Breast epithelium (tissue), 4 donors: ENCODE measurements around the gene LSS. TPM values are rescaled to one million over a fixed set of nuclear protein-coding genes. Genes with fewer than 3 reads are reported as not detected.

Experiments
- DNase-seq, 2 donors: peaks; one replicate each; pipeline ENCODE4 v3.0.0-alpha.2; 2019; ENCODE audit warnings: low spot score in 2 of 2
- H3K27ac ChIP-seq, 2 donors: fragments of 200-600 bp; sonication (generic) in 1 of 2; one replicate each; pipeline ENCODE4 v1.5.1; 2016 to 2019; ENCODE audit warnings: mild to moderate bottlenecking in 1 of 2
- H3K27me3 ChIP-seq, 2 donors: fragments of 200-600 bp; sonication (generic) in 1 of 2; one replicate each; pipeline versions ENCODE4 v1.5.1 to v1.6.0; 2017 to 2019; ENCODE audit warnings: control low read depth in 1 of 2, mild to moderate bottlenecking in 1 of 2
- H3K36me3 ChIP-seq: fragments of 200-600 bp; one replicate; pipeline ENCODE4 v1.5.1; 2019
- H3K4me1 ChIP-seq, 2 donors: fragments of 200-600 bp; sonication (generic); one replicate each; pipeline ENCODE4 v1.5.1; 2016 to 2019; ENCODE audit warnings: control low read depth in 1 of 2
- H3K4me3 ChIP-seq, 3 donors: fragments of 200-600 bp; sonication (generic); 1 replicate in 2 of 3; 2 replicates in 1 of 3; pipeline ENCODE4 v1.5.1; 2016 to 2019; ENCODE audit warnings: mild to moderate bottlenecking in 3 of 3, moderate library complexity in 2 of 3
- H3K9me3 ChIP-seq, 2 donors: fragments of 200-600 bp; sonication (generic) in 1 of 2; one replicate each; pipeline ENCODE4 v1.5.1; 2016 to 2019; ENCODE audit warnings: control low read depth in 1 of 2
- POLR2A ChIP-seq: fragments of 450-650 bp; IDR thresholded peaks from one replicate; pipeline ENCODE4 v1.6.1; 2016; ENCODE audit warnings: antibody characterized with exemption, mild to moderate bottlenecking, moderate library complexity
- POLR2AphosphoS5 ChIP-seq, 3 donors: sonication (generic); formaldehyde crosslinking; IDR thresholded peaks; one replicate each; pipeline ENCODE4 v1.6.1; 2017; ENCODE audit warnings: antibody characterized with exemption in 3 of 3
- intact Hi-C: fragments of 100-400 bp; cut with DNase I; formaldehyde crosslinking; loops from one replicate; pipeline ENCODE4 v1.15.1; 2023; ENCODE audit warnings: low total_unique reads
- total RNA-seq, 3 donors: library from RNA; depleted of rRNA; stranded (reverse); fragments of >200 nt; gene quantifications; one replicate each; pipeline ENCODE4 v1.1.0, GENCODE V29; 2016
- TF ChIP-seq, protein P1 (sequence below), 3 donors: fragments of 450-650 bp; IDR thresholded peaks; one replicate each; pipeline ENCODE4 v1.5.1; 2016 to 2017; ENCODE audit warnings: antibody characterized with exemption in 3 of 3, mild to moderate bottlenecking in 3 of 3, moderate library complexity in 3 of 3

LSS gene
- total RNA-seq, 3 donors from 2014 or later: 41.4 to 144 (median 56.4) TPM

DNA sequence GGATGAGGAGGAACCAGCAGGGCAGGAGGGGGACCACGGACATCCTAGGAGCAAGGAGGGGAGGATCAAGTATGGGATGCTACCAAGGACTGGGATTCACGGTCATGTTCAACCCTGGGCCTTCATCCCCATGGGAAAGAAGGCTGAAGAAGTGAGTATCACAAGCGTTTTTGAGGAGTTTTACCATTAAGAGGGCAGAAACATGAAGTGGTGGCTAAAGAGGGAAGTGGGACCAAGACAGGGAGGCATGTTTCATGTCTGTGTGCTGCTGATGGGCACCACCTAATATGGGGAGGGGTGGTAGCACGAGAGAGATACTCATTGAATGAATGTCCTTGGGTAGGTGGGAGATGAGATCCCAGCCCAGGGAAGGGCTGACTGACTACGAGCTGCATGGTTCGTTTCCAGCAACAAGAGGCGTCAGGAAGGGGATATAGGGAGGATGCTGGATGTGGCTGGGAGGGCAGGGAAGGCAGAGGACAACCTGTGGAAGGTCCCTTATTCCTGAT, 11.3 kb upstream of the LSS start:
- H3K27me3 ChIP-seq: no peaks in the 10 kb centered on the region
- TF ChIP-seq, protein P1, sequence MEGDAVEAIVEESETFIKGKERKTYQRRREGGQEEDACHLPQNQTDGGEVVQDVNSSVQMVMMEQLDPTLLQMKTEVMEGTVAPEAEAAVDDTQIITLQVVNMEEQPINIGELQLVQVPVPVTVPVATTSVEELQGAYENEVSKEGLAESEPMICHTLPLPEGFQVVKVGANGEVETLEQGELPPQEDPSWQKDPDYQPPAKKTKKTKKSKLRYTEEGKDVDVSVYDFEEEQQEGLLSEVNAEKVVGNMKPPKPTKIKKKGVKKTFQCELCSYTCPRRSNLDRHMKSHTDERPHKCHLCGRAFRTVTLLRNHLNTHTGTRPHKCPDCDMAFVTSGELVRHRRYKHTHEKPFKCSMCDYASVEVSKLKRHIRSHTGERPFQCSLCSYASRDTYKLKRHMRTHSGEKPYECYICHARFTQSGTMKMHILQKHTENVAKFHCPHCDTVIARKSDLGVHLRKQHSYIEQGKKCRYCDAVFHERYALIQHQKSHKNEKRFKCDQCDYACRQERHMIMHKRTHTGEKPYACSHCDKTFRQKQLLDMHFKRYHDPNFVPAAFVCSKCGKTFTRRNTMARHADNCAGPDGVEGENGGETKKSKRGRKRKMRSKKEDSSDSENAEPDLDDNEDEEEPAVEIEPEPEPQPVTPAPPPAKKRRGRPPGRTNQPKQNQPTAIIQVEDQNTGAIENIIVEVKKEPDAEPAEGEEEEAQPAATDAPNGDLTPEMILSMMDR (IDR thresholded peaks at IDR 0.05): no peak
- TF ChIP-seq POLR2A: no peak
- no peak for TF ChIP-seq POLR2AphosphoS5 (IDR thresholded peaks at IDR 0.05)
- intact Hi-C loops: no loop called here
- peaks cover 2% of the 10 kb centered on the region for H3K36me3 ChIP-seq
- H3K4me1 ChIP-seq: no peaks in the 10 kb centered on the region
- DNase-seq: no peak
- H3K4me3 ChIP-seq: no peak overlapping the region
- no peaks in the 10 kb centered on the region for H3K9me3 ChIP-seq
- no peak overlapping the region for H3K27ac ChIP-seq

GRCh38 chr21:46237474-46237873, 8.9 kb upstream of the LSS start:
- Histone ChIP-seq H3K36me3 (no peaks in the 10 kb centered on the region), H3K9me3 (no peaks in the 10 kb centered on the region), H3K27ac (no peak overlapping the region), H3K27me3 (no peaks in the 10 kb centered on the region), H3K4me1 (no peaks in the 10 kb centered on the region), H3K4me3 (no peak overlapping the region)
- TF ChIP-seq POLR2AphosphoS5 (IDR thresholded peaks at IDR 0.05): no peak
- no peak for TF ChIP-seq POLR2A
- TF ChIP-seq, protein P1 (IDR thresholded peaks at IDR 0.05): no peak
- no peak for DNase-seq
- intact Hi-C loops: no loop called here

DNA sequence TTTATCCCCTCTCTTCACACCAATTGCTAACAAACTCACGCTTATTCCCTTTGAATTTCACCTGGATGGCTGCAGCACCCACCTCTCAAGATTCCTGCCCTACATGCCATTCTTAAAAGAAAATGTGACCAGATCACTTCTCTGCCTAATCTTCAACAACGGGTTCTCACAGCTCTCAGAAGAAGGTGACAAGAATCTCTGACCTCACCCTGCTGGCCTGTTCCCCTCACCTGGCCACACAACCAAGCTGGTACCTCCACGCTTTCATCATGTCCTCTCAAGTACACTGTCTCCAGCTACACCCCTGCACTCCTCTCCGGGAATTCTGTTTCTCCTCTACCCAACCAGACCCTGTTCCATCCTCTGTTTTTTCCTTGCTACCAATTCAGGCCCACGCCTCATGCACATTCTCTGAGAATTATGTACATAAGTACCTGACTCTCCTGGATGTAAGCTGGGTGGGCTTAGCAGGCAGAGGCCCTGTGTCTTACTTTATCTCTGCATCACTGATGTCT, 5.9 kb upstream of the LSS start:
- no peaks in the 10 kb centered on the region for H3K27me3 ChIP-seq
- TF ChIP-seq POLR2AphosphoS5 (IDR thresholded peaks at IDR 0.05) (no peak), POLR2A (no peak)
- TF ChIP-seq, protein P1 (IDR thresholded peaks at IDR 0.05): no peak
- no peak overlapping the region for H3K4me3 ChIP-seq
- no peak for DNase-seq
- intact Hi-C loops: no loop called here
- H3K4me1 ChIP-seq: peaks cover 0 to 4% of the 10 kb centered on the region in 2 donors
- H3K27ac ChIP-seq: no peak overlapping the region
- H3K9me3 ChIP-seq: no peaks in the 10 kb centered on the region
- H3K36me3 ChIP-seq: no peaks in the 10 kb centered on the region

DNA sequence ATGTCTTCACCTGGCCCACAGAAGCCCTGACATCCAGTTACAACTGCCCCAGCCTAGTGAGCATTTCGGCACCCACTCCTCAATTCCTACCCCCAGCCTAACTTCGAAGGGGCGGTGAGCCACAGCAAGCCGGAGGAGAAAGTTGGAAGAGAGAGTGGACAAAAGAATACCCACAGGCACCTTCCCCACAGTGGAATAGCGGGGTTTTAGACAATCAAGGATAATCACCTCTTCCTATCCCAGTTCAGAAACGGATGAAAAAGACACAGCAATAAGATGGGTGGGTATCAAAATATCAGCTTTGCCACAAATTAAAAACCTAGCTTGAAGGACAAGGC, 1.3 kb upstream of the LSS start:
- peaks cover 9 to 23% of the 10 kb centered on the region in 2 donors for H3K4me1 ChIP-seq
- no peaks in the 10 kb centered on the region for H3K36me3 ChIP-seq
- H3K9me3 ChIP-seq: no peaks in the 10 kb centered on the region
- no peak for DNase-seq
- TF ChIP-seq, protein P1 (IDR thresholded peaks at IDR 0.05): no peak
- intact Hi-C loops: no loop called here
- H3K27me3 ChIP-seq: no peaks in the 10 kb centered on the region
- peak overlapping the region; percentile 94 to 95 (median 94) for H3K4me3 ChIP-seq
- peak overlapping the region; percentile 56 to 91 for H3K27ac ChIP-seq

DNA sequence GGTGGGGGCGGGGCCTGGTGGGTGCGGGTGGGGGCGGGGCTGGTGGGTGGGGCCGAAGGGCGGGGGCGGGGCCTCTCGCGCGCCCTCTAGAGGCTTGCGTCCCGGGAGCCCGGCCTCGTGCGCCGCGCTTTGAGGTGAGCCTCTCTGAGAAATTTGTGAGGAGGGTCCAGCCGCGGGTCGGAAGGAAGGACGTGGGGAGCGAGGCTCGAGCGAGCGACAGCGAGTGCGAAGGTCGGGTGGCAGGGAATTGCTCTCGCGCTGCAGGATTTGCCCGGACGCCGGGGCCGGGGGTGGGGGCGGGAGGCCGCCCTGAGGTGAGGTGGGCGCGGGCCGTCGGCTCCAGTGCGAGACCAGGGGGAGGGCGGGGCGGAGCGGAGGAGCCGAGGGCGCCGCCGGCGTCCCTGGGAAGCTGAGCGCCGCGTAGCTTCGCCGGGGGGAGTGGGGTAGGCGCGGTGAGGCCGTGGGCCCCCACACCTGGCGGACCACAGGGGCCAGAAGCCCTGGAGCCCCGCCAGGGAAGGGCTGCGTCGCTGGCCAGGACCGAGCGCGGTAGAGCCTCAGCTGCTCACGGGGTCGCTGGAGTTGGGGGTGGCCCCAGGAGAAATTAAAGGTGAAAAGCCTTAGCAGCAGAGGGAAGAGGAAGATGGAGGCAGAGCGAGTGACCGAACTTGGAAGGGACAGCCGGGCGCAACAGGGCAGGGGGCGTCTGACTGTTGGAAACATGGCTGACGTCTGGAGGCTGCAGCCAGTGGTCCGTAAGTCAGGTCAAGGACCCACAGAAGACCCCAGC, 754 bp upstream of the LSS start:
- intact Hi-C loops: no loop called here
- Histone ChIP-seq H3K9me3 (no peaks in the 10 kb centered on the region), H3K4me1 (peaks cover 9 to 23% of the 10 kb centered on the region in 2 donors), H3K36me3 (no peaks in the 10 kb centered on the region), H3K27me3 (no peaks in the 10 kb centered on the region), H3K27ac (peak overlapping the region; percentile 56 to 91), H3K4me3 (peak overlapping the region; percentile 94 to 95 (median 94))
- TF ChIP-seq POLR2A (no peak), POLR2AphosphoS5 (IDR thresholded peaks at IDR 0.05) (no peak)
- TF ChIP-seq, protein P1 (IDR thresholded peaks at IDR 0.05): peak in 2 of 3 donors; percentile 20 to 32
- no peak for DNase-seq
